Measurements from ENCODE around the gene FAM47C.
"Not testable (repeated sequence)": the region's sequence is repeated elsewhere in the genome, so short reads cannot be mapped to it uniquely, and the experiment has no call there.

- TF ChIP-seq CTCF (conservative IDR thresholded peaks at IDR 0.05; ENCODE audit: low read depth, low read length): peak; percentile 39; the same call in 1 of the 2 replicates
- not testable (repeated sequence) for TF ChIP-seq EZH2 (IDR thresholded peaks at IDR 0.05; ENCODE audit: borderline replicate concordance, low read depth, low read length, poor library complexity, severe bottlenecking)
Observed at GRCh38 chrX:36985416-36986209, 22.6 kb upstream of the FAM47C start.

Measured in A673 (cell line).